HG03439 (cell line): ENCODE data around the gene TMEM91.
"Not testable (repeated sequence)": the region's sequence is repeated elsewhere in the genome, so short reads cannot be mapped to it uniquely, and the experiment has no call there.

Experiments used
- ATAC-seq: cut with Tn5 transposase; IDR thresholded peaks from one replicate; pipeline ENCODE4 v1.9.1; 2021; ENCODE audit warnings: mild to moderate bottlenecking, moderate library complexity; ENCODE audit not compliant: unreplicated experiment

TMEM91 gene

DNA sequence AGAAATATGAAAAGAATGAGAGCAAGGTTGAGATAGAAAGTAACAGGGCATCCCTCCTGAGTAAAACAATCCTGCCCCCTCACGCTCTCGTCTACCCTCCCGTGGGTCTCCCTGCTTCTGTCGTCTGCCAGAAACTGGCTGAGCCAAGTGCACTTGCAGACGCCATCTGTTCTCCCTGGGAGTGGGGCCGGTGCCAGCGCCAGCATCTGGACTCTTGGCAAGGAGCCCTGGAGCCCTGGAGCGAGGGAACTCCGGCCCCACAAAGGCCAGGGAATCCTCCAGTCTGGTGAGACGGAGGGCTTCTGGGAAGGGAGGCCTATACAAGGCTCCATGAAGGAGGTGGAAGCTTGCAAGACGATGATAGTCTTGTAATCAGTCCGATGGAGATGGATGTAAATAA lies 2.3 kb upstream of the TMEM91 start:
- ATAC-seq = no peak

DNA sequence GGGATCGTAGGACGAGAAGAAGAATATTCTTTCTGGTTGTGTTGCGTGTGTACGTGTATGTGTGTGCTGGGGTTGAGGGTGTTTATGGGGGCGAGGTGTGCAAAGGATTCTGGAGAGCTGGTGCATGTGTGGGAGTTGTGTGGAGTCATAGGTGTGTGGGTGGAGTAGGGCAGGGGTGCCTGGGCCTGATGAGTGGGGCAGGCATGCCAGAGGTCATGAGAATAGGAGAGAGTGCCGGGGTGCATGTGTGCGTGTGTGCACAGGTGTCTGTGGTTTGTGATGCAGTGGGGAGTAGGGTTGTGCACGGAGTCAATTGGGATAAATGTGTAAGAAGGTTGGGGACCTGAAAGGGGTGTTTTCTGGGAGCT lies 649 bp downstream of the TMEM91 start:
- no peak for ATAC-seq

DNA sequence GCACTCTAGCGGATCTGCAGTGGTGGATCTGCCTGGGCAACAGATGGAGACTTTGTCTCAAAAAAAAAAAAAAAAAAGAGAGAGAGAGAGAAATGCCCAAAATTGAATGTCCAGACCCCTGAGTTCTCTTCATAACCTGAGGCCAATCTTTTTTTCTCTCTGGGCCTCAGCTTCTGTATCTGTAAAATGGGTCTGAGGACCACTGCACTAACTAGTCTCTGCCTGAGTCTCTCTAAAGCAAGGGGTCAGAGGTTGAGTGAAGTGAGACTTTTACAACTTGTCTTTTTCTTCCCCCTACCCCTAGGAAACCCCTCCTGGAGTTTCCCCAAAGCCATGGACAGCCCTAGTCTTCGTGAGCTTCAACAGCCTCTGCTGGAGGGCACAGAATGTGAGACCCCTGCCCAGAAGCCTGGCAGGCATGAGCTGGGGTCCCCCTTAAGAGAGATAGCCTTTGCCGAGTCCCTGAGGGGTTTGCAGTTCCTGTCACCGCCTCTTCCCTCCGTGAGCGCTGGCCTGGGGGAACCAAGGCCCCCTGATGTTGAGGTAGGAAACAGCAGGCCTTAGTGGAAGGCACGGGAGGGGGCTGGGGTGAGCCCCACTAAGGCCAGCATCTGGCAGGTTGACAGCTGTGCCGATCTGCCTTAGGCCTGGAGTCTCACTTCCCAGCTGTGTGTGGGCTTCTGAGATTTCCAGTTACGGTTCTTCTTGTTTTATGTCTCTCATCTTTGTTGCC lies 1.8 kb downstream of the TMEM91 start:
- ATAC-seq = no peak

DNA sequence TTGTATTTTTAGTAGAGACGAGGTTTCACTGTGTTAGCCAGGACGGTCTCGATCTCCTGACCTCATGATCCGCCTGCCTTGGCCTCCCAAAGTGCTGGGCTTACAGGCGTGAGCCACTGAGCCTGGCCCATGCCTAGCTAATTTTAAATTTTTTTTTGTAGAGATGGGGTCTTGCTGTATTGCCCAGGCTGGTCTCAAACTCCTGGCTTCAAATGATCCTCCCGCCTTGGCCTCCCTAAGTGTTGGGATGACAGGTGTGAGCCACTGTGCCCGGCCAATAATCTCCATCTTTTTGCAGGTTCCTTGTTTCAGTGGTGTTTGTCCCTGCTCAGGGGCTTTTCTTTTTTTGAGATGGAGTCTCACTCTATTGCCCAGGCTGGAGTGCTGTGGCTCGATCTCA lies 5.2 kb downstream of the TMEM91 start:
- ATAC-seq = not testable (repeated sequence)

DNA sequence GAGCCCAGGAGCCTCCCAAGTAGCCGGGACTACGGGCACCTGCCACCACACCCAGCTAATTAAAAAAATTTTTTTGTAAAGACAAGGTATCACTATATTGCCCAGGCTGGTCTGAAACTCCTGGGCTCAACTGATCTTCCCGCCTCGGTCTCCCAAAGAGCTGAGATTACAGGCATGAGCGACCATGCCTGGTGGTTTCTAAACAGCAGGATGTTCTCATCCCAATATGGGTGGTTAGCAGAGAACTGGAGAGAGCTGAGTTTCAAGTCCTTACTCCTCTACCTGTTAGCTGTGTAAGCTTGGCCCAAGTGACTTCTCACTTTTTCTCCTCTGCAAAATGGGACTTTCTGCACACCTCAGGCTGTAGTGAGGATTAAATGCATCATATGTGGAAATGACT lies 8.0 kb downstream of the TMEM91 start:
- ATAC-seq = no peak

DNA sequence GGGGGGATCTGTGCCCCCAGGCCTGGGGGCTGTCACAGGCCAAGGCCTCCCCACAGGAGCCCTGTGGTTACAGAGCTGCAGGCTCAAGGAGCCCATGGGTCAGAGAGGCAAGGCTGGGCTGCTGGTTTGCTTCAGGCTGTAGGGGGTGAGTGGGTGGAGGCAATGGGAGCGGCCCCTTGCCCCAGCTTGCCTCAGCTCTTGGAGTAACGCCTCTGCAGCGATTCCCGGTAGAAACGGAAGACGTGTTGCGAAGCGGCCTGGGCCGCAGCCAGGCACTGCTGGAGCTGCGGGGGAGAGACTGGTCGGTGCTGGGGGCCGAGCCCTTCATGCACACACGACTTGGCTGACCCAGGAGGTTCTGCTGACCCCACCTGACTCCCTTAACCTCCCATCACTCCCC lies 10.1 kb downstream of the TMEM91 start:
- no peak for ATAC-seq

DNA sequence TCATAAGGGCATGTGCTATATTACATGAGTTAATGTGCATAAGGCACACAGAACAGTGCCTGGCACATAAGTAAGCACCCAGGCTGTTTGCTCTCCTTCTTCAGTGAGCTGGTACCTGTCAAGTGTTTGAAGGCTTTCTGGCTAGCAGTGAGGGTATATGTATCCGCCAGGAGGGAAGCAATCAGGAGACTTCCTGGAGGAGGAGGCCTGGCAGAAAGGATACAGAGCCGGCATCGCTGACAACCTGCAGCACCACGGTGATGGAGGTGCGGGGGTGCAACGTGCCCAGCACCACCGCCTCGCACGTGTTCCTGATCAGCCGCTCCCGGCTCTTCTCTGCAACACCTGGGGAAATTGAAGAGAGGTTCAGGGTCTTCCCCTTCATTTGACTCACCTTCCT lies 15.3 kb downstream of the TMEM91 start:
- ATAC-seq = no peak

DNA sequence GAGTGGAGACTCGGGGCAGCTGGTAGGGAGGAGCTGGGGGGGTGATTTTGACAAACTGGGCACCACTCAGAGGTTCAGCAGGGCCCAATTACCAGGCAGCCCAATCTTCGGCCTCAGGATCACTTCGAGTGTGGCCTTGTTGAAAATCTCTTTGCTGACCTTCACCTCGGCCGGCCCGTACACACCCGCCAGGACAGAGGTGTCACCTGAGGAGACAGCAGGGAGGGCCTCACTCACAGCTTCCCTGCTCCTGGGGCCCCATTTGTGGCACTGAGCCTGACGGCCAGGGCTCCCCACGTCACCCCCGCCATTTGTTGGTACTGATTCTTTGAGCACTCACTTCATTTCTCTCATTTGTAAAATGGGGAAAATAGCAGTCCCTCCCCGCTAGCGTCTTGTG lies 16.4 kb downstream of the TMEM91 start:
- ATAC-seq = no peak

DNA sequence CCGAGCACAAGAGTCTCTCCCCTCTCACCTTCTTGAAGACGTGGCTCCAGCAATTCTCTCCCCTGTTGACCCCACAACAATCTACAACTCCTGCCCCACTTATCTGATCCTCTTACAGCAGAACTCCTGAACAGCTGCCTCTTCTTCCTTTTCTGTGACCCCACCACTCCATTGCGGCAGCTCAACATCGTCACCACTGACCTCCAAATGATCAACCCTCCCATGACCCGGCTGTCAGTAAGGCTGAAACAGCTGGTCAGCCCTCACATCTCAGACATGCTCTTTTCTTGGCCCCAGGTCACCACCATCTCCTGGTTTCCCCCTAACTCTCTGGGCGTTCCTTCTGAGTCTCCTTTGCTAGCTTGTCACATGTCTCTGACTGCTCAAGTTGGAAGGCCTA lies 19.0 kb downstream of the TMEM91 start:
- no peak for ATAC-seq

DNA sequence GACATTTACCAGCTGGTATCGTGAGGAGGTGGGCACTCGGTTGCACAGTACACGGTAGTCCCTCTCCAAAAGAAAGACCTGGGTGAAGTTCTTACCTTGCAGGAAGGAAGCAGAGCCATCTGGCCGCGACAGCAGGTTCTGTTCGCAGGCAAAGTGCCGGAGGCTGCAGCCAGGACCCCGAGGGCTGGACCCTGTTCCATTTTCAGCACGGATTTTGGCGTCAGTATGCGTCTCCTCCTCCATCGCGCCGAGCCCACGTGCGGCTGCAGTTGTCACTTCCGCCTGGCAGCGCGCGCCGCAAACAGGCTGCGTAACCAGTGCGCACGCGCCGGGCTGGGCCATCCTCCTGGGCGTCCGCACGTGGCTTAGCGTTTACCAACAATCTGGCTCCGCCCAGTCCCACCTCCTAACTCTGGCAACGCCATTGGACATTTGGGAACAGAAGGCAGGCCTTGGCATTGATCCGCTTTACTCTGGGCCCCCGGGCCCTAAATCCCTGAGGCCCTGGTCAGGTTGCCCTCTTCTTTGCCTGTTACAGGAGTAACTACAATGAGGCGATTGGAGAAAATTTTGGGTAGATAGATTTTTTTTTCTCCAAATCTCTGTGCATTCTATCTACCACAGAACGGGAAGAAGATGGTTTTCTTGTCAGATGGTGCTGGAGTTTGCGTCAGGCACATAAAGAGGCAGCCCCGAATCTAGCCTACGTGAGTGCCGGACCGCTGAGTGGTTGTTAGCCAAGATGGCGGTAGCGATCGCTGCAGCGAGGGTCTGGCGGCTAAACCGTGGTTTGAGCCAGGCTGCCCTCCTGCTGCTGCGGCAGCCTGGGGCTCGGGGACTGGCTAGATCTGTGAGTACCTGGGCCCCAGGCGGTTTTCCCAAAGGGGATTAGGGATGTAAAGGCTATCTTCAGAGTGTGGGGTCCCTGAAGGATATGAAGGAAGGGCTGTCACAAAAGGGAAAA lies 21.0 kb downstream of the TMEM91 start, which contains the start of the genes BCKDHA and EXOSC5:
Gene BCKDHA (plus strand): TSS at position 733 of the 964 bp plus-strand sequence. CDS start 10 bp downstream, at position 743.
Gene EXOSC5 (minus strand): TSS at position 274 of the 964 bp plus-strand sequence. CDS start 31 bp downstream, at position 243.
- ATAC-seq = peak; percentile 88

DNA sequence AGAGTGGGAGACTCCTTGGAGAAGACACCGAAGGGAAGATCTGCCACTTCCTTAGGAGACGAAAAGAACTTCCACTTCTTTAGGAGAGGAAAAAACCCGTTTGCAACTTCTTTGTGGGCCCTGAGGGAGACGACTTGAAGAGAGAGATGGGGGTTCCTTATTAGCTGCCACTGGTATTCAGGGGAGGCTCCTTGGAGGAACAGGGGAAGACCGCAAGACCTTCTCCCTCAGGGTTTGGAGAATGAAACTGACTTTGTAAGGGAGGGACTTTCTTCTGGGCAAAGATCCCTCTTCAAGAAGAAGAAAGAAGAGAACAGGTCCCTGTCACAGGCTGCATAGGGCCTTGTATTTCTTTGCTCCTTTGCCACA lies 21.7 kb downstream of the TMEM91 start:
- ATAC-seq = no peak

DNA sequence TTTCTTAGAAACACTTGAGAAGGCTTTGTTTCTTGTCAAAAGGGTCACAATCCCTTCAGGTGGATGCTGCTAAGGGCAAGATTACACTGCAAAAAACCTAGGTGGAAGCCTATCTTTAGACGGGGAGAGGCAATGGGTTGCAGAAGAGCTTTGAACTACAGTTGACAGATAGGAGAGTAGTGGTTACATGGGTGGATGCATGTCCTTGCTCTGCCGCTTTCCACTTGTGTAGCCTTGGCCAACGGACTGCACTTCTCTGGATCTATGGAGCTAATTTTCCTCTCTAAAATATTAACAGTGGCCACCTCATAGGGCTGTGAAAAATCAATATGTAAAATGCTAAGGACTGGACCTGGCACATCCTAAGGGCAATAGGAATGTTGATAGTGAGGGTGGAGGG lies 22.3 kb downstream of the TMEM91 start:
- ATAC-seq = no peak

DNA sequence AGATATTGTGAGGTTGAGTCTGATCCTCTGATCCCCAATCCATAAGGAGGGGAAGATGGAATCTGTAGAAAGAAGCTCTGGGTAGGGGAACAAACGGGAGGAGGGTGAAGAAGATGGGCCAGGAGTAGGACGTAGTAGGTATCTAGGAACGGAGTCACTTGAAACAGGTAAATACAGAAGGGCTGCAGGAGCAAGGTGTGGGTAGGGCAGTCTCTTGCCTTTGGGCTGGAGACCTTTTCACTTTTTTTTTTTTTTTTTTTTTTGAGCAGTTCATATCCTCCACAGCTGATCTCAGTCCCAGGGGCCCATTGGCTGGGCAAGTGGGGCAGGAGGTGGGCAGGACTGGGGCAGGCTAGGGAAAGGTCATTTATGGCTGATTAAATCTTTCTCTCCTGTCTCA lies 22.8 kb downstream of the TMEM91 start:
- no peak for ATAC-seq

DNA sequence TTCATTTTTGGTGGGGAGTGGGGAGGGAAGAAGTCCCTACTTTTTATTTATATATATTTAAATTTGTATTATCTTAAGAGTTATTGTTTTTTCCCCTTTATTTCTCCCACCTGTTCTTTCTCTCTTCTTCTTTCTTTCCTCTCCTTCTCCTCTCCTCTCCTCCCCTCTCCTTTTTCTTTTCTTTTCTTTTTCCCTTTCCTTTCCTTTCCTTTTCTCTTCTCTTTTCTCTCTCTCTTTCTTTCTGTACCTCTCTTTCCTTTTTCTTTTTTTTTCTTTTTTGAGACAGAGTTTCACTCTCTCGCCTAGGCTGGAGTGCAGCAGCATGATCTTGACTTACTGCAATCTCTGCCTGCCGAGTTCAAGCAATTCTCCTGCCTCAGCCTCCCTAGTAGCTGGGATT lies 23.2 kb downstream of the TMEM91 start:
- ATAC-seq = no peak

DNA sequence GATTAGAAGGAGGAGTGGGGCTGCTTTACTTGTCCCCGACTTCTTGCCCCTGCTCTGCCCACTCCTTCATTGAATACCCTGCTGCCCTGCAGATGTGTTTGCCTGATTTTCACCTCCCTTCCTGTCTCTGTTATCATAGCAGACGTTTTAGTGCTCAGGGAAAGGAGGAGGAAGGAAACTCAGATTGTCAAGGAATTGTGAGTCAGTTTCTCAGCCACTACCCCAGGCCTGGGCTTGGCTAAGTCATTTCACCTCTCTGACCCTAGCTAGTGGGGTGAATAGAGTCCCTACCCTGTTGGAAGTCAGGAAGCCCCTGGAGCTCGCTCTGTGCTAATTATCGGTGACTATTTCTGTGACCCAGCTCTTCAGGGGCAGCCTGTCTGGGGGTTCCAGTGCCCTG lies 25.1 kb downstream of the TMEM91 start:
- no peak for ATAC-seq

DNA sequence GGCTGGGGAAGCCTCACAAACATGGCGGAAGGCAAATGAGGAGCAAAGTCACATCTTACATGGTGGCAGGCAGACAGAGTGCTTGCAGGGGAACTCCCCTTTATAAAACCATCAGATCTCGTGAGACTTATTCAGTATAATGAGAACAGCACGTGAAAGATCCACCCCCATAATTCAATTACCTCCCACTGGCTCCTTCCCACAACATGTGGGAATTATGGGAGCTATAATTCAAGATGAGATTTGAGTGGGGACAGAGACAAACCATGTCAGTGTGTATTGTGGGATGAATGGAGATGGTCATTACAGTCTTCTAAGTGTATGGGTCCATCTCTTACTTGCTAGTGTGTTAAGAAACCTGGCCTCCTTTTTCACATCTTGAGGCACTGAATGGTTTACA lies 25.7 kb downstream of the TMEM91 start:
- no peak for ATAC-seq

DNA sequence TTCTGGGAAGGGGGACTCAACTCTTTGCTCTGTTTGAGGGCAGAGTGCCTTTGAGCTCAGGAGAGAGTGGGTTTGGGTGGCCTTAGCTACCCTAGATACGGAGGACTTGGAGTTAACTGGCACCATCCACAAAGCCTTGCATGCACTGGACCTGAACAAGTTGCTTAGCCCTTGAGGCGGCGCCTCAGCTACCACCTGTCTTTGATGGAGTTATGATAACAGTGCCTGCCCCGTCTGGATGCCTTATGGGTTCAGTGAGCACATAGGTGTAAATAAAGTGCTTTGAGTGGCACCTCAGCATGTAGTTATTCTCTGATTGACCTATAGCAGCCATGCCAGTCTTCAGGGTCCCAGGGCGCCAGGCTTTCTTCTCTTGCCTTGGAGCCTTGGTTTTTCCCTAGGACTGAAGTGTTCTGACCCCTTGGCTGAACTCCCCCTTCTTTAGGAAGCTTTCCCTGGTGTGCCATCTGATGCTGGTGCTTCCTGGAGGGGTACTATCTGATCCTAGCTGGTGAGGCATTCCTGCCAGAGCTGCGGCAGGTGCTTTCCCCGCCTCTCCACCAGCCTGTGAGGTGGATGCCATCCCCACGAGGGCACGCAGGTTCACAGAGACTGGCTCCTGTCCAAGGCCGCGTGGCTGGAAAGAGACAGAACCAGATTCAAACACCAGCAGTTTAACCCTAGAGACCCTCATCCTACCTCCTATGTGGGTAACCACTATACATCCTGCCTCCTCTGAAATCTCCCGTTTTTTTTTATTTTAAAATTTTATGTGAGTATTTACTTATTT lies 27.0 kb downstream of the TMEM91 start:
- ATAC-seq = no peak

DNA sequence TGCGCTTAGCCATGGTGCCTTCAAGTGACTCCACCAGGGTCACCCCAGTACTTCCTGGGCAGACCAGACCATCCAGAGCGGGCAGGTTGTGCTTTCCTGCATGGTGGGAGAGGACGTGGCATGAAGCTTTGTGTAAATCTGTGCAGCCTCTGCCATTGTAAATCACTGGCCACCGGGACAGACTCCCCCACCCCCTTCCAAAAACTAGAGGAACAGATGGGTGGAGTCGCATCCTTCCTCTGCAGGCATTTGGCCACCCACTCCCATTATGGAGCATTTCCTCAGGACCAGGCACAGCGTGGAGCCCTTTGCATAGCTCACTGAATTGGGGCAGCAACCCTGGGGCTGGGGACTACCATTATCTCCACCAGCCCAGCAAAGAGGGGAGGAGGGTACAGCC lies 29.4 kb downstream of the TMEM91 start:
- no peak for ATAC-seq

DNA sequence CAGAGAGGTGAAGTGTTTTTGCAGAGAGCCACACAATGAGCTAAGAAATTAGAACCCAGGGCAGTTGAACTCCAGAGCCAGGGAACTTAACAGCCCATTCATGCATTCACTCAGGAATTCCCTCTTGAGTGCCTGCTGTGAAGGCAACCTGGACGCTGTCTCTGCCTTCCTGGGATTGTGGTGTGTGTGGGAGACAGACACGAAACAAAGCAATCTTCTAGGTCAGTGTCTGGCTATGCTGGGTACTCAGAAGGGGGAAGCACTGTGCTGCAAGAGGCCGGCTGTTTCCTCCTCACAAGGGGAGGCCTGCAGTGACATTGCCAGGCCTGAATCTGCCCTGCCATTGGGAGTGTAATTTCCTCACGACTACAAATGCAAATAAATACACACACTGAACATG lies 30.9 kb downstream of the TMEM91 start:
- no peak for ATAC-seq

DNA sequence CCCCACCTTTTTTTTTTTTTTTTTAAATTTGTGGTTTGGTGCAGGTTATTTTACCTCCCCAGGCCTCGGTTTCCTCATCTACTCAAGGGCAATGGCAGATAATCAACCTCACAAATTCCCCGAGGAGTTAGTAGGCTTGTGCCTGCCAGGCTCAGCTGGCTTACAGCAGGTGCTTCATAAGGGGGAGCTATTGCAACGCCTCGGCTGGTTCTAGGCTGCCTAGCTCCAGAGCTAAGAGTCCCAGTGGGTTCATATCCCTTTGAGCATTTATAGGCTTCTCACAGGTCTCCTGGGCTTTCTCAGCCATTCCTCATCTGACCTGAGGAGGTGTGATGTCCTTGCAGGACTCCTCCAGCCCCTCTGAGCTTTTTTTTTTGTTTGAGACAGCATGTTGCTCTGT lies 31.9 kb downstream of the TMEM91 start:
- no peak for ATAC-seq

DNA sequence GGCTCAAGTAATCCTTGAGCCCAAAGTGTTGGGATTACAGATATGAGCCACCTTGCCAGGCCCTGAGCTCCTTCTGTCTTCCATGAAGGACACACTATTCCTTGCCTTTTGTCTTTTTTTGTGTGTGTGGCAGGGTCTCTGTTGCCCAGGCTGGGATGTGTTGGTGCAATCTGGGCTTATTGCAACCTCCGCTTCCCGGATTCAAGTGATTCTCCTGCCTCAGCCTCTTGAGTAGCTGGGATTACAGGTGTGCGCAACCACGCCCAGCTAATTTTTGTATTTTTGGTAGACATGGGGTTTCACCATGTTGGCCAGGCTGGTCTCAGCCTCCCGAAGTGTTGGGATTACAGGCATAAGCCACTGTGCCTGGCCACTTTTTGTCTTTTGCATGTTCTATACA lies 32.5 kb downstream of the TMEM91 start:
- not testable (repeated sequence) for ATAC-seq
